HG03039 (cell line): ENCODE data around the gene HECTD3.

Experiments
- ATAC-seq: cut with Tn5 transposase; IDR thresholded peaks from one replicate; pipeline ENCODE4 v1.9.1; 2021; ENCODE audit warnings: mild to moderate bottlenecking, moderate library complexity; ENCODE audit not compliant: unreplicated experiment

The HECTD3 gene

GRCh38 chr1:45010855-45011811, at the start of gene HECTD3:
TSS of gene HECTD3 (minus strand) at chr1:45011324. CDS start at chr1:45011257, 67 bp downstream.
- peak; percentile 54 for ATAC-seq

- ATAC-seq, result no peak
These were observed 48.7 kb upstream of the HECTD3 start for GRCh38 chr1:45059829-45060228.

GRCh38 chr1:45057542-45057941, 46.4 kb upstream of the HECTD3 start:
- no peak for ATAC-seq

GRCh38 chr1:45051005-45051772, 40.1 kb upstream of the HECTD3 start:
- no peak for ATAC-seq

GRCh38 chr1:45047032-45047431, 35.9 kb upstream of the HECTD3 start:
- no peak for ATAC-seq

- ATAC-seq, result no peak
These were observed 33.8 kb upstream of the HECTD3 start for GRCh38 chr1:45044916-45045315.

- no peak for ATAC-seq
These were observed 32.0 kb upstream of the HECTD3 start for GRCh38 chr1:45043094-45043493.

GRCh38 chr1:45040297-45040696, 29.2 kb upstream of the HECTD3 start:
- ATAC-seq, result no peak

GRCh38 chr1:45038661-45039364, 27.7 kb upstream of the HECTD3 start:
- no peak for ATAC-seq

- no peak for ATAC-seq
These were observed 27.1 kb upstream of the HECTD3 start for GRCh38 chr1:45038240-45038639.

GRCh38 chr1:45037456-45037855, 26.3 kb upstream of the HECTD3 start:
- no peak for ATAC-seq

GRCh38 chr1:45035631-45036301, 24.6 kb upstream of the HECTD3 start:
- ATAC-seq, result no peak

- no peak for ATAC-seq
These were observed 22.2 kb upstream of the HECTD3 start for GRCh38 chr1:45033356-45033755.

- no peak for ATAC-seq
These were observed 21.7 kb upstream of the HECTD3 start for GRCh38 chr1:45032837-45033236.

- no peak for ATAC-seq
These were observed 15.3 kb upstream of the HECTD3 start for GRCh38 chr1:45026446-45026845.

GRCh38 chr1:45023663-45024062, 12.5 kb upstream of the HECTD3 start:
- no peak for ATAC-seq

- ATAC-seq, result no peak
These were observed 7.6 kb upstream of the HECTD3 start for GRCh38 chr1:45018599-45019230.

GRCh38 chr1:45016767-45017166, 5.6 kb upstream of the HECTD3 start:
- ATAC-seq, result no peak

GRCh38 chr1:45016090-45016697, 5.1 kb upstream of the HECTD3 start:
- no peak for ATAC-seq

- no peak for ATAC-seq
These were observed 4.6 kb upstream of the HECTD3 start for GRCh38 chr1:45015683-45016082.
